Inferior parietal cortex (tissue), 1 donor: Measurements from ENCODE around the gene ATG16L1.
"Not testable (repeated sequence)": the region's sequence is repeated elsewhere in the genome, so short reads cannot be mapped to it uniquely, and the experiment has no call there.

ENCODE experiments used
- DNase-seq: peaks from one replicate; pipeline ENCODE4 v3.0.0-alpha.2; 2016; ENCODE audit errors: extremely low spot score

The ATG16L1 gene

GRCh38 chr2:233331536-233331935, 80.1 kb downstream of the ATG16L1 start:
- DNase-seq = no peak

GRCh38 chr2:233332125-233332524, 80.7 kb downstream of the ATG16L1 start:
- no peak for DNase-seq

GRCh38 chr2:233334915-233335314, 83.4 kb downstream of the ATG16L1 start:
- DNase-seq = no peak

GRCh38 chr2:233336091-233336490, 84.6 kb downstream of the ATG16L1 start:
- DNase-seq = not testable (repeated sequence)

GRCh38 chr2:233336541-233336940, 85.1 kb downstream of the ATG16L1 start:
- DNase-seq = no peak

GRCh38 chr2:233338046-233338445, 86.6 kb downstream of the ATG16L1 start:
- DNase-seq = no peak

- no peak for DNase-seq
These were observed 87.4 kb downstream of the ATG16L1 start for GRCh38 chr2:233338812-233339368.

- no peak for DNase-seq
These were observed 88.0 kb downstream of the ATG16L1 start for GRCh38 chr2:233339427-233339826.

GRCh38 chr2:233341296-233341695, 89.8 kb downstream of the ATG16L1 start:
- no peak for DNase-seq

- DNase-seq = no peak
These were observed 90.8 kb downstream of the ATG16L1 start for GRCh38 chr2:233342301-233342700.

GRCh38 chr2:233343171-233343705, 91.8 kb downstream of the ATG16L1 start:
- no peak for DNase-seq
